SK-N-SH (cell line): Measurements from ENCODE around the gene SP140. TPM values are rescaled to one million over a fixed set of nuclear protein-coding genes. Genes with fewer than 3 reads are reported as not detected.
A peak's percentile ranks its signal among the peaks of the same experiment; 100 is the strongest.

Source experiments
- CTCF ChIA-PET: fragments of 300-600, 350-600 bp; formaldehyde crosslinking; extraction: SDS; loops from one replicate; lab custom pipeline; 2021; lab: Yijun Ruan, JAX
- POLR2A ChIA-PET: fragments of 350-600 bp; sonication (Branson Sonifier 250); formaldehyde crosslinking; extraction: SDS; loops from one replicate; lab custom pipeline; 2020; ENCODE audit warnings: antibody characterized with exemption, inconsistent platforms; lab: Yijun Ruan, JAX
- DNase-seq: peaks from one replicate; pipeline ENCODE4 v3.0.0; 2012
- H2AFZ ChIP-seq: fragments of 200-600 bp; sonication (generic); 2 replicates; pipeline ENCODE4 v1.8.1; 2016; ENCODE audit warnings: antibody characterized with exemption, mild to moderate bottlenecking, low read depth
- H3F3A ChIP-seq: fragments of 200-600 bp; sonication (generic); replicated peaks from 2 replicates; pipeline ENCODE3; 2016; ENCODE audit warnings: antibody characterized with exemption, mild to moderate bottlenecking; ENCODE audit not compliant: insufficient read depth
- H3K27ac ChIP-seq, 2 experiments: fragments of 200-500 bp in 1 of 2; fragments of 200-600 bp in 1 of 2; sonication (Bioruptor generic) in 1 of 2; sonication (generic), shearing (Covaris generic) in 1 of 2; 2 replicates each; pipeline versions ENCODE4 v1.5.1 to v1.6.1; 2014 to 2016; ENCODE audit warnings: low read depth in 2 of 2, inconsistent platforms in 1 of 2, low read length in 1 of 2, mild to moderate bottlenecking in 1 of 2, mixed read lengths in 1 of 2
- H3K27me3 ChIP-seq: fragments of 200-600 bp; sonication (generic), shearing (Covaris generic); 2 replicates; pipeline ENCODE4 v1.6.1; 2016; ENCODE audit warnings: mixed run types; ENCODE audit not compliant: insufficient read depth
- H3K36me3 ChIP-seq, 2 experiments: fragments of 200-500 bp in 1 of 2; fragments of 200-600 bp in 1 of 2; sonication (Bioruptor generic) in 1 of 2; sonication (generic) in 1 of 2; replicated peaks in 1 of 2; 2 replicates each; pipeline versions ENCODE3 to v1.5.1; 2014 to 2016; ENCODE audit warnings: low read length in 1 of 2, mild to moderate bottlenecking in 1 of 2; ENCODE audit not compliant: insufficient read depth in 2 of 2, control insufficient read depth in 1 of 2
- H3K4me1 ChIP-seq, 2 experiments: fragments of 200-500 bp in 1 of 2; fragments of 200-600 bp in 1 of 2; sonication (Bioruptor generic) in 1 of 2; sonication (generic), shearing (Covaris generic) in 1 of 2; 2 replicates each; pipeline versions ENCODE4 v1.5.1 to v1.6.1; 2014 to 2016; ENCODE audit warnings: low read depth in 1 of 2, low read length in 1 of 2, mixed run types in 1 of 2; ENCODE audit not compliant: insufficient read depth in 2 of 2, control insufficient read depth in 1 of 2
- H3K4me2 ChIP-seq: fragments of 200-600 bp; sonication (generic), shearing (Covaris generic); 2 replicates; pipeline ENCODE4 v1.6.1; 2017; ENCODE audit warnings: mixed run types
- H3K4me3 ChIP-seq, 2 experiments: fragments of 200-500 bp in 1 of 2; fragments of 200-600 bp in 1 of 2; sonication (Bioruptor generic) in 1 of 2; sonication (generic), shearing (Covaris generic) in 1 of 2; 2 replicates each; pipeline versions ENCODE4 v1.5.1 to v1.8.1; 2014 to 2016; ENCODE audit warnings: low read depth in 2 of 2, inconsistent platforms in 1 of 2, low read length in 1 of 2, mild to moderate bottlenecking in 1 of 2, mixed read lengths in 1 of 2, moderate library complexity in 1 of 2
- H3K79me2 ChIP-seq: fragments of 200-600 bp; sonication (generic); 2 replicates; pipeline ENCODE4 v1.8.1; 2017; ENCODE audit warnings: mild to moderate bottlenecking; ENCODE audit not compliant: insufficient read depth
- H3K9ac ChIP-seq: fragments of 200-600 bp; sonication (generic); 2 replicates; pipeline ENCODE4 v1.6.1; 2017; ENCODE audit warnings: mixed run types
- H3K9me2 ChIP-seq: fragments of 200-600 bp; sonication (generic); 2 replicates; pipeline ENCODE4 v1.6.1; 2017; ENCODE audit warnings: mixed run types
- H3K9me3 ChIP-seq: fragments of 200-600 bp; sonication (generic); 2 replicates; pipeline ENCODE4 v1.6.1; 2017; ENCODE audit warnings: mixed run types, mild to moderate bottlenecking, moderate library complexity
- H4K20me1 ChIP-seq: fragments of 200-600 bp; sonication (generic); 2 replicates; pipeline ENCODE4 v1.6.1; 2017; ENCODE audit warnings: mild to moderate bottlenecking, mixed run types; ENCODE audit not compliant: insufficient read depth
- CHD2 ChIP-seq: fragments of 150-350 bp; IDR thresholded peaks from 2 replicates; pipeline ENCODE4 v1.6.1; 2018; ENCODE audit warnings: low read length; ENCODE audit not compliant: partially characterized antibody
- FOSL2 ChIP-seq: IDR thresholded peaks from 2 replicates; pipeline ENCODE4 v1.4.0; 2012; ENCODE audit warnings: low read depth, mild to moderate bottlenecking, moderate library complexity, borderline replicate concordance
- FOXJ3 ChIP-seq: sonication (generic); formaldehyde crosslinking; IDR thresholded peaks from 2 replicates; pipeline ENCODE4 v1.5.1; 2020; ENCODE audit warnings: mild to moderate bottlenecking, missing genetic modification reagents
- JUND ChIP-seq: IDR thresholded peaks from 2 replicates; pipeline ENCODE4 v1.4.0; 2012
- POLR2AphosphoS5 ChIP-seq: IDR thresholded peaks from 2 replicates; pipeline ENCODE4 v1.6.1; 2012; ENCODE audit warnings: low read depth, low read length
- RFX5 ChIP-seq: IDR thresholded peaks from 2 replicates; pipeline ENCODE4 v1.6.1; 2012; ENCODE audit warnings: mild to moderate bottlenecking, improper control_type of control experiment, low read length
- RXRA ChIP-seq: IDR thresholded peaks from 2 replicates; pipeline ENCODE4 v1.4.0; 2012; ENCODE audit warnings: low read depth, mild to moderate bottlenecking, borderline replicate concordance
- SIN3A ChIP-seq: IDR thresholded peaks from 2 replicates; pipeline ENCODE4 v1.6.1; 2012; ENCODE audit warnings: low read depth, mild to moderate bottlenecking, low read length, moderate library complexity, borderline replicate concordance
- SMC3 ChIP-seq: IDR thresholded peaks from 2 replicates; pipeline ENCODE4 v1.6.1; 2012; ENCODE audit warnings: low read depth, low read length, improper control_type of control experiment
- YY1 ChIP-seq: IDR thresholded peaks from 2 replicates; pipeline ENCODE4 v1.4.0; 2012; ENCODE audit warnings: low read depth, mild to moderate bottlenecking
- ZBTB33 ChIP-seq: IDR thresholded peaks from 2 replicates; pipeline ENCODE4 v1.4.0; 2012; ENCODE audit warnings: low read depth, borderline replicate concordance
- WGBS: methylation state at CpG from one replicate; pipeline ENCODE4 v1.1.6; 2017; ENCODE audit warnings: low lambda C conversion rate; 5-methylcytosine and 5-hydroxymethylcytosine counted together
- polyA plus RNA-seq, 3 experiments: library from polyadenylated mRNA; depleted of rRNA; stranded (reverse); fragments of >200 nt; gene quantifications; 2 replicates each; pipeline ENCODE4 v1.2.3, GENCODE V29; 2012
- TF ChIP-seq, protein P1 (sequence below): IDR thresholded peaks from 2 replicates; pipeline ENCODE4 v1.4.0; 2012; ENCODE audit warnings: low read depth

SP140 gene
- polyA plus RNA-seq, 1 of the 3 experiments (the other 2 are of a cell fraction) = 0.71 TPM

DNA sequence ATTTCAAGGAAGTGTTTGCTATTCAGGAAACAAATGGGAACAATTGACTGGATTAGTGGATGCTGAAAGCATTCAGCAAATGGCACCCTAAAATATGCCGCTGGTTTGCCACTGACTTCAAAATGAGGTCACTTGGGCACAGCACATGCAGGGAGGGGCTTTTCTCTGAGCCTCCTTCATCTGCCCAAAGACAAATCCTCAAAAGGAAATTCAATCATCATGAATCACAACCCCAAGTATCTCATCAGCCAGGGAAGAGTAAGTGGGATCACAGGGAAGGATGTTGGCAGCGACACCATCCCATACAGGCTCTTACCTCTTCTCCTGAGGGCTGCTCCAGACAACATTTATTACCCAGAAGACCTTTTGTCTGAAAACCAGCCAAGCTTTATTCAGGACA is 87.1 kb downstream of the SP140 start:
- Histone ChIP-seq H4K20me1 (no peaks in the 10 kb centered on the region), H2AFZ (peak overlapping the region; percentile 29; the same call in 1 of the 2 replicates), H3K4me1 (no peaks in the 10 kb centered on the region; a peak in 1 of 4 replicates), H3K4me3 (no peak overlapping the region), H3F3A (peaks cover 3% of the 10 kb centered on the region), H3K27me3 (no peaks in the 10 kb centered on the region), H3K9me3 (no peaks in the 10 kb centered on the region), H3K36me3 (no peaks in the 10 kb centered on the region), H3K79me2 (no peaks in the 10 kb centered on the region), H3K9me2 (no peaks in the 10 kb centered on the region), H3K9ac (no peak overlapping the region), H3K4me2 (no peak overlapping the region), H3K27ac (no peak overlapping the region)
- WGBS = 23% methylated on average over 2 of the region's 2 CpGs
- TF ChIP-seq JUND (peak; percentile 16; the same call in 1 of the 2 replicates), RFX5 (no peak), ZBTB33 (0 out of 2 replicates have a peak, but pooled peaks have one; percentile 34), SMC3 (no peak), FOSL2 (peak; percentile 65), YY1 (0 out of 2 replicates have a peak, but pooled peaks have one; percentile 39)
- TF ChIP-seq, protein P1, sequence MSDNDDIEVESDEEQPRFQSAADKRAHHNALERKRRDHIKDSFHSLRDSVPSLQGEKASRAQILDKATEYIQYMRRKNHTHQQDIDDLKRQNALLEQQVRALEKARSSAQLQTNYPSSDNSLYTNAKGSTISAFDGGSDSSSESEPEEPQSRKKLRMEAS = peak; percentile 77
- CTCF ChIA-PET = interaction anchor here (2.7 kb wide), 1 partner anchor 10 kb away, joined by 12 read pairs; no protein-coding TSS in a partner anchor
- no peak for DNase-seq
- POLR2A ChIA-PET = no interaction called here

- Histone ChIP-seq H3K79me2 (no peaks in the 10 kb centered on the region), H3K4me2 (no peak overlapping the region), H4K20me1 (no peaks in the 10 kb centered on the region), H3K9me3 (no peaks in the 10 kb centered on the region), H3K4me3 (no peak overlapping the region), H3K36me3 (no peaks in the 10 kb centered on the region), H3K9me2 (no peaks in the 10 kb centered on the region), H3K4me1 (no peaks in the 10 kb centered on the region; a peak in 1 of 4 replicates), H2AFZ (no peak overlapping the region), H3K27ac (no peak overlapping the region), H3K9ac (no peak overlapping the region), H3K27me3 (no peaks in the 10 kb centered on the region), H3F3A (peaks cover 3% of the 10 kb centered on the region)
- ChIA-PET CTCF (no interaction called here), POLR2A (no interaction called here)
- WGBS = 10% methylated on average over 2 of the region's 3 CpGs
- DNase-seq = no peak
- TF ChIP-seq RXRA = no peak
- no peak for TF ChIP-seq FOXJ3
- TF ChIP-seq CHD2 = no peak
- no peak for TF ChIP-seq POLR2AphosphoS5
- no peak for TF ChIP-seq SIN3A
These were observed 91.8 kb downstream of the SP140 start for GRCh38 chr2:230317366-230317765.
